Ascending aorta (tissue), 2 donors: ENCODE data around the gene SMTNL2. TPM values are rescaled to one million over a fixed set of nuclear protein-coding genes. Genes with fewer than 3 reads are reported as not detected.

ENCODE experiments used
- DNase-seq, 2 donors: peaks; one replicate each; pipeline ENCODE4 v3.0.0-alpha.2; 2019; ENCODE audit warnings: low spot score in 2 of 2
- H3K27ac ChIP-seq, 2 donors: fragments of 200-600 bp; sonication (generic); one replicate each; pipeline ENCODE4 v1.5.1; 2016 to 2017; ENCODE audit warnings: mild to moderate bottlenecking in 1 of 2
- H3K27me3 ChIP-seq: fragments of 200-600 bp; sonication (generic); one replicate; pipeline ENCODE4 v1.5.1; 2017
- H3K36me3 ChIP-seq, 2 donors: fragments of 200-600 bp; sonication (generic); one replicate each; pipeline ENCODE4 v1.5.1; 2016
- H3K4me1 ChIP-seq, 2 donors: fragments of 200-600 bp; sonication (generic); one replicate each; pipeline ENCODE4 v1.5.1; 2016 to 2017; ENCODE audit warnings: mild to moderate bottlenecking in 1 of 2
- H3K4me3 ChIP-seq, 2 donors: fragments of 200-600 bp; sonication (generic); one replicate each; pipeline ENCODE4 v1.5.1; 2016 to 2017; ENCODE audit warnings: mild to moderate bottlenecking in 1 of 2
- H3K9me3 ChIP-seq, 2 donors: fragments of 200-600 bp; sonication (generic); one replicate each; pipeline ENCODE4 v1.5.1; 2016
- intact Hi-C: fragments of 100-400 bp; cut with DNase I; formaldehyde crosslinking; loops from one replicate; pipeline ENCODE4 v1.15.1; 2023
- total RNA-seq: library from RNA; depleted of rRNA; stranded (reverse); fragments of >200 nt; gene quantifications from one replicate; pipeline ENCODE4 v1.1.0, GENCODE V29; 2016
- TF ChIP-seq, protein P1 (sequence below), 3 experiments: fragments of 200-600 bp in 2 of 3; fragments of 450-650 bp in 1 of 3; sonication (generic) in 2 of 3; IDR thresholded peaks; one replicate each; pipeline ENCODE4 v1.5.1; 2016 to 2019; ENCODE audit warnings: antibody characterized with exemption in 3 of 3, mild to moderate bottlenecking in 1 of 3, moderate library complexity in 1 of 3

The SMTNL2 gene
- total RNA-seq, 1 donor from 2014 or later: 15.6 TPM

DNA sequence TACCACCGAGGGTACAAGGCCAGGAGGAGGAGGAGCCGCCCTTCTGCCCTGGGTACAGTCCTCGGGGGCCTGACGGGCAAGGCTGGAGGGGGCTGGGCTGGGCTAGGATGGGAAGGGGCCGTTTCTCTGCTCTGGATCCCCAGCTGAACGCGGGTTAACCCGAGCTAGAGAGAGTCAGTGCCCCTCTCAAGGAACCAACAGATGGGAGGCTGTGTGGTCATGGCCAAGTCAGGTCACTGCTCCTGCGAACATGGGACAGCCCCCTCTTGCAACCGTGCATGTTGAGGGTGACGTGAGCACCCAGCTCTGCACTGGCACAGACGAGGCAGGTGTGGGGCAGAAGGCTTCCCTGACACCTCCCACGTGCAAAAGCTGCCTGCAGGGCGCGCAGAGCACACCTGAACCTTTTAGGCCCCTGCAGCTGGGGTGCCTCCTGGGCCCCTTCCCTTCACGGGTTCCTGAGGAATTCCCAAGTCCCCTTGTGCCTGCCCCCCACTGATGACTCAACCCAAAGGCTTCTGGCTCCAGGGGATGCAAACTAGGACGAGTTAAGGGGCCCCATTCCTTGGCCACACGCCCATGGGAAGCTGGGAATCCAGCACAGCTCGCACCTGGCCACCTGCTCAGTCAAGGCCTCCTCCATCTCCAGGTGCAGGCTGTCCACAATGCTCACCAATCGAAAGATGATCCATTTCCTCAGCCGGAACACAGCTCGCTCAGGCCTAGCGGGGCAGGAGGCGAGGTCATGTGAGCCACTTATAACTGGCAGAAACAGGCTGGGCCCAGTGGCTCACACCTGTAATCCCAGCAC, 35.4 kb upstream of the SMTNL2 start:
- no peak for DNase-seq
- H3K27me3 ChIP-seq: no peaks in the 10 kb centered on the region
- H3K27ac ChIP-seq: no peak overlapping the region
- no peaks in the 10 kb centered on the region for H3K9me3 ChIP-seq
- intact Hi-C loops: no loop called here
- peaks cover 73 to 98% of the 10 kb centered on the region in 2 donors for H3K36me3 ChIP-seq
- peaks cover 0 to under 1% of the 10 kb centered on the region in 2 donors for H3K4me1 ChIP-seq
- TF ChIP-seq, protein P1, sequence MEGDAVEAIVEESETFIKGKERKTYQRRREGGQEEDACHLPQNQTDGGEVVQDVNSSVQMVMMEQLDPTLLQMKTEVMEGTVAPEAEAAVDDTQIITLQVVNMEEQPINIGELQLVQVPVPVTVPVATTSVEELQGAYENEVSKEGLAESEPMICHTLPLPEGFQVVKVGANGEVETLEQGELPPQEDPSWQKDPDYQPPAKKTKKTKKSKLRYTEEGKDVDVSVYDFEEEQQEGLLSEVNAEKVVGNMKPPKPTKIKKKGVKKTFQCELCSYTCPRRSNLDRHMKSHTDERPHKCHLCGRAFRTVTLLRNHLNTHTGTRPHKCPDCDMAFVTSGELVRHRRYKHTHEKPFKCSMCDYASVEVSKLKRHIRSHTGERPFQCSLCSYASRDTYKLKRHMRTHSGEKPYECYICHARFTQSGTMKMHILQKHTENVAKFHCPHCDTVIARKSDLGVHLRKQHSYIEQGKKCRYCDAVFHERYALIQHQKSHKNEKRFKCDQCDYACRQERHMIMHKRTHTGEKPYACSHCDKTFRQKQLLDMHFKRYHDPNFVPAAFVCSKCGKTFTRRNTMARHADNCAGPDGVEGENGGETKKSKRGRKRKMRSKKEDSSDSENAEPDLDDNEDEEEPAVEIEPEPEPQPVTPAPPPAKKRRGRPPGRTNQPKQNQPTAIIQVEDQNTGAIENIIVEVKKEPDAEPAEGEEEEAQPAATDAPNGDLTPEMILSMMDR (IDR thresholded peaks at IDR 0.05): no peak
- no peak overlapping the region for H3K4me3 ChIP-seq

DNA sequence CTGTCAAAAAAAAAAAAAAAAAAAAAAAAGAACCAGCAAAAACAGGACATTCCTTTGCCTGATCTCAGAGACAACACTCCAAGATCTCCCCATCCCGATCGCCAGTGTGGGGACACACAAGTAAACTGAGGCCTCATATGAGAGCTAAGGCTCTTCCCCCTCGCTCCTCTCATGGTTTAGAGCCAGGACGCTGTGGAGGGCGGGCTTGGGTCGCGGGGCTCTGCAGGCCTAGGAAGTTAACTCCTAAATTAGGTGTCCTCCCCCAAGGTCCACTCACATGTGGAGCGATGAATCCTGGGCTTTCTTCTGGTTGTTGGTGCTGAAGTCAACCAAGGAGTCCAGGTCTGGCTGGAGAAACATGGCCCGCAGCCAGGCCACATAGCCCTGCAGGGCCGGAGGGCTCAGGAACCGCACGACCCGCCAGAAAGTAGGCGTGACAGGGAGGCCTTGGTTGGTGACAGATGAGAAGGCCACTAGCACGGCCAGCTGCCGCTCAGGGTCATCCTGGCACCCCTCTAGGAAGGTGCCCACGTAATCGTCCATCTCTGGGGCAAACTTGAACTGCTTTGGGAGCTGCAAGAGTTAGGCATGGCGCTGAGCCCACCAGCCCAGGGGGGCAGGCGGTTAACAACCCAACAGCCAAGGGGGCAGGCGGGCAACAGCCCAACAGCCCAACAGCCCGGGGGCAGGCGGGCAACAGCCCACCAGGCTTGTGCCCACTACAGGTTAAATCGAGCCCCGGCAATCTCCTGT, 34.4 kb upstream of the SMTNL2 start:
- intact Hi-C loops: loop anchor here (10.0 kb wide), 2 partner anchors 345 to 825 kb away; partner anchors contain the start of gene HASPIN
- no peaks in the 10 kb centered on the region for H3K9me3 ChIP-seq
- H3K4me1 ChIP-seq: peaks cover 7 to 8% of the 10 kb centered on the region in 2 donors
- DNase-seq: no peak
- peaks cover 63 to 87% of the 10 kb centered on the region in 2 donors for H3K36me3 ChIP-seq
- H3K4me3 ChIP-seq: no peak overlapping the region
- no peaks in the 10 kb centered on the region for H3K27me3 ChIP-seq
- TF ChIP-seq, protein P1 (IDR thresholded peaks at IDR 0.05): no peak
- H3K27ac ChIP-seq: no peak overlapping the region

DNA sequence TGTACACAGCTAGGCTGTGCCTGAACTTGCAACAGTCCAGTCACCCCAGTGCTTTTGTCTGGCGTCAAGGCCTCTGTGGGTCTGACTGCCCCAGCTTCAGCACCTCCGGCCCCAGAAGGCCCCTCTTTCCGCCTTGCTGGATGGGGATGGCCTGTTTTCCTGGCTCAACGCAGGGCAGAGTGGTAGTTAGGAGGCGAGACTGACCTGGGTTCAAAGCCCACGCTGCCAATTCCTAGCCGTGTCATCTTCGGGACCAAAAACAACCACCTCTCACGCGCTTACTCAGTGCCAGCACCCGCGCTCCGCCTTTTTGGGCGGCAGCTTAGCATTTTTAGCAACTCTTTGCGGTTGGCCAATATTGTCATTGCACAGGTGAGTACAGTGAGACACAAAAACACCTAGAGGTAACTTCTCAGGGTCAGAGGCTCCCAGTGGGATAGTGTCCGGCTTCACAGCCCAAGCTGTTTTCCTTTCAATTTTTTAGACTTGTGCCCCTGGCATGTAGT, 33.7 kb upstream of the SMTNL2 start:
- intact Hi-C loops: loop anchor here (10.0 kb wide), 2 partner anchors 346 to 826 kb away; partner anchors contain the start of gene HASPIN
- no peak for DNase-seq
- TF ChIP-seq, protein P1 (IDR thresholded peaks at IDR 0.05): no peak
- Histone ChIP-seq H3K4me1 (peaks cover 7 to 8% of the 10 kb centered on the region in 2 donors), H3K4me3 (no peak overlapping the region), H3K27ac (no peak overlapping the region), H3K36me3 (peaks cover 58 to 81% of the 10 kb centered on the region in 2 donors), H3K9me3 (no peaks in the 10 kb centered on the region), H3K27me3 (no peaks in the 10 kb centered on the region)

DNA sequence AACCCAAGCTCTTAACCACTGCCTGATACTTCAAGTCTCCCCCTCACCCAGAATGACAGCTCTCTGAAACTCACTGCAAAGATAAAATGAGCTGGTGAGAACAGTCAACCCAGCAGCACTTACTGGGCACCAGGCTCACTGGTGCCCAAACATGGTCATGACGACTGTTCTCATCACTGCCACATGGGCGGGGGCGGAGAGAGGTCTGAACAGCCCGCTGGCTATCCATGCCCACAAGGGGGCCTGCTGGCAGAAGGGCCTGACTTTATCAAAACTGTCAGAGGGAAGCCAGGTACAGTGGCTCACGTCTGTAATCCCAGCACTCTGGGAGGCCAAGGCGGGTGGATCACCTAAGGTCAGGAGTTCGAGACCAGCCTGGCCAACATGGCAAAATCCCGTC, 33.2 kb upstream of the SMTNL2 start:
- no peak for DNase-seq
- H3K36me3 ChIP-seq: peaks cover 58 to 75% of the 10 kb centered on the region in 2 donors
- no peaks in the 10 kb centered on the region for H3K9me3 ChIP-seq
- intact Hi-C loops: loop anchor here (10.0 kb wide), 2 partner anchors 346 to 826 kb away; partner anchors contain the start of gene HASPIN
- H3K4me3 ChIP-seq: no peak overlapping the region
- H3K4me1 ChIP-seq: peaks cover 8 to 11% of the 10 kb centered on the region in 2 donors
- TF ChIP-seq, protein P1 (IDR thresholded peaks at IDR 0.05): no peak
- H3K27me3 ChIP-seq: no peaks in the 10 kb centered on the region
- no peak overlapping the region for H3K27ac ChIP-seq

DNA sequence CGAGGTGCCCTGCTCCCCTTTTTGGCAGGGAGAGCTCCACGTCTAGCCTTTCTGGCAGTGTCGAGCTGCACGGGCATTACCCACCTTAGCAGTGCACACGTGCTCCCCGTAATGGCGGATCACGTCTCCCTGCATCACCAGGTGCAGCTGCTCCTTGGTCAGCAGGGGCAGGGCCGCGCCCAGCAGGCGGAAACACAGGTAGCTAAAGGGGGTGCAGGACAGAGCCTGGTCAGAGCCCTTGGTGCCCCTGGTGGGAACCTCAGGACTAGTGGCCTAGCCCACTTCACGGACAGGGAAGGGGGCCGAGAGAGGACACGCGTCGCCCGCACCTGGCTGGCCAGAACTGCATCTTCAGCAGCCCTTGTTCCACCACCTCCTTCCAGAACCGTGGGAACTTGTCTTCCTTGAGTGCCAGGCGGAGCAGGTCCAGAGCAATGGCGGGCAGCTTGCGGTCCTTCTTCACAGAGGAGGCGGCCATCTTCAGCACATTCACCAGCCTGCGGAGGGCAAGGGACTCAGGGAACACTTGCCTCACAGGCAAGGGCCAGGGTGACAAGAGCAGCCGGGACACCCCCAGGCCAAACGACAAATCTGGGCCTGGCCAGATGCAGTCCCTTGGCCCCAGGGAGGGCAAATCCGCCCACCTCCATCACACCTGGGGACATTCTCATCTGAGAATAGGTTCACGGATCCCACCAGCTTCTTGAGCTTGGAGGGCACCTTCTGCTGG, 32.4 kb upstream of the SMTNL2 start:
- no peaks in the 10 kb centered on the region for H3K9me3 ChIP-seq
- no peak overlapping the region for H3K27ac ChIP-seq
- no peaks in the 10 kb centered on the region for H3K27me3 ChIP-seq
- H3K36me3 ChIP-seq: peaks cover 52 to 69% of the 10 kb centered on the region in 2 donors
- no peak for DNase-seq
- H3K4me1 ChIP-seq: peaks cover 8 to 12% of the 10 kb centered on the region in 2 donors
- intact Hi-C loops: loop anchor here (10.0 kb wide), 2 partner anchors 347 to 827 kb away; partner anchors contain the start of gene HASPIN
- TF ChIP-seq, protein P1 (IDR thresholded peaks at IDR 0.05): no peak
- no peak overlapping the region for H3K4me3 ChIP-seq
